Parathyroid adenoma (tissue), 2 donors: ENCODE results near the gene CASP5.
"Not testable (repeated sequence)": the region's sequence is repeated elsewhere in the genome, so short reads cannot be mapped to it uniquely, and the experiment has no call there.

Source experiments
- H2AFZ ChIP-seq: fragments of 300-600 bp; sonication (generic); one replicate; pipeline ENCODE4 v1.7.0; 2017; ENCODE audit warnings: antibody characterized with exemption, mild to moderate bottlenecking
- H3K27ac ChIP-seq: fragments of 300-600 bp; sonication (generic); one replicate; pipeline ENCODE4 v1.7.0; 2017
- H3K27me3 ChIP-seq: fragments of 300-600 bp; sonication (generic); one replicate; pipeline ENCODE4 v1.7.0; 2017; ENCODE audit warnings: low read length; ENCODE audit not compliant: control insufficient read depth, insufficient read depth
- H3K36me3 ChIP-seq: fragments of 300-600 bp; sonication (generic); one replicate; pipeline ENCODE4 v1.7.0; 2017; ENCODE audit warnings: low read length; ENCODE audit not compliant: control insufficient read depth, insufficient read depth
- H3K4me1 ChIP-seq: fragments of 300-600 bp; sonication (generic); one replicate; pipeline ENCODE4 v1.7.0; 2017; ENCODE audit warnings: control low read depth
- H3K4me2 ChIP-seq: fragments of 300-600 bp; sonication (generic); one replicate; pipeline ENCODE4 v1.7.0; 2017; ENCODE audit warnings: low read length
- H3K4me3 ChIP-seq: fragments of 300-600 bp; sonication (generic); one replicate; pipeline ENCODE4 v1.7.0; 2017; ENCODE audit warnings: low read depth, low read length
- H3K79me2 ChIP-seq: fragments of 300-600 bp; sonication (generic); one replicate; pipeline ENCODE4 v1.7.0; 2017; ENCODE audit warnings: control low read depth
- H3K9ac ChIP-seq: fragments of 300-600 bp; sonication (generic); one replicate; pipeline ENCODE4 v1.7.0; 2017; ENCODE audit warnings: mild to moderate bottlenecking
- H3K9me3 ChIP-seq: fragments of 300-600 bp; sonication (generic); one replicate; pipeline ENCODE4 v1.7.0; 2017; ENCODE audit warnings: low read length; ENCODE audit not compliant: control insufficient read depth
- CTCF ChIP-seq: fragments of 300-600 bp; sonication (generic); IDR thresholded peaks from one replicate; pipeline ENCODE4 v1.7.0; 2017; ENCODE audit warnings: antibody characterized with exemption, mild to moderate bottlenecking
- donor health status: primary hyperparathyroidism.

The CASP5 gene

GRCh38 chr11:104991994-104992393, 31.0 kb downstream of the CASP5 start:
- Histone ChIP-seq H2AFZ (no peak overlapping the region), H3K4me1 (no peaks in the 10 kb centered on the region), H3K4me2 (no peak overlapping the region), H3K36me3 (no peaks in the 10 kb centered on the region), H3K4me3 (no peak overlapping the region), H3K9me3 (no peaks in the 10 kb centered on the region), H3K27ac (no peak overlapping the region), H3K9ac (no peak overlapping the region), H3K79me2 (no peaks in the 10 kb centered on the region), H3K27me3 (no peaks in the 10 kb centered on the region)
- TF ChIP-seq CTCF: no peak

- no peaks in the 10 kb centered on the region for H3K4me1 ChIP-seq
- H3K4me2 ChIP-seq: no peak overlapping the region
- H3K9ac ChIP-seq: no peak overlapping the region
- H3K4me3 ChIP-seq: no peak overlapping the region
- H3K79me2 ChIP-seq: no peaks in the 10 kb centered on the region
- H3K9me3 ChIP-seq: no peaks in the 10 kb centered on the region
- TF ChIP-seq CTCF: no peak
- no peak overlapping the region for H2AFZ ChIP-seq
- H3K27me3 ChIP-seq: no peaks in the 10 kb centered on the region
- H3K36me3 ChIP-seq: no peaks in the 10 kb centered on the region
- no peak overlapping the region for H3K27ac ChIP-seq
These were observed 38.2 kb downstream of the CASP5 start for GRCh38 chr11:104984808-104985207.

- Histone ChIP-seq H3K36me3 (no peaks in the 10 kb centered on the region), H3K4me2 (no peak overlapping the region), H3K27ac (no peak overlapping the region), H3K9me3 (no peaks in the 10 kb centered on the region), H3K9ac (no peak overlapping the region), H3K4me1 (no peaks in the 10 kb centered on the region), H3K27me3 (no peaks in the 10 kb centered on the region), H3K79me2 (no peaks in the 10 kb centered on the region), H2AFZ (no peak overlapping the region), H3K4me3 (no peak overlapping the region)
- no peak for TF ChIP-seq CTCF
These were observed 43.1 kb downstream of the CASP5 start for GRCh38 chr11:104979839-104980238.

- TF ChIP-seq CTCF: no peak
- H3K4me3 ChIP-seq: no peak overlapping the region
- H3K27ac ChIP-seq: no peak overlapping the region
- H3K4me1 ChIP-seq: no peaks in the 10 kb centered on the region
- H3K9ac ChIP-seq: no peak overlapping the region
- no peak overlapping the region for H2AFZ ChIP-seq
- no peaks in the 10 kb centered on the region for H3K27me3 ChIP-seq
- no peaks in the 10 kb centered on the region for H3K36me3 ChIP-seq
- H3K79me2 ChIP-seq: no peaks in the 10 kb centered on the region
- H3K9me3 ChIP-seq: no peaks in the 10 kb centered on the region
- no peak overlapping the region for H3K4me2 ChIP-seq
These were observed 49.4 kb downstream of the CASP5 start for GRCh38 chr11:104973616-104974015.

- H3K4me1 ChIP-seq, H3K4me3 ChIP-seq, H3K9ac ChIP-seq, H3K27ac ChIP-seq, H3K79me2 ChIP-seq, H3K36me3 ChIP-seq, H3K27me3 ChIP-seq, H2AFZ ChIP-seq, H3K9me3 ChIP-seq, H3K4me2 ChIP-seq: not testable (repeated sequence)
These were observed 50.0 kb downstream of the CASP5 start for GRCh38 chr11:104972924-104973323.
